Tibial artery (tissue), 4 donors: ENCODE results near the gene RAB1A.

ENCODE experiments used
- DNase-seq, 2 donors: peaks; one replicate each; pipeline ENCODE4 v3.0.0-alpha.2; 2019
- H3K27ac ChIP-seq, 2 donors: fragments of 200-600 bp; sonication (generic) in 1 of 2; 1 replicate in 1 of 2; 2 replicates in 1 of 2; pipeline ENCODE4 v1.5.1; 2018 to 2019; ENCODE audit warnings: mild to moderate bottlenecking in 1 of 2
- H3K27me3 ChIP-seq, 2 donors: fragments of 200-600 bp; sonication (generic) in 1 of 2; one replicate each; pipeline versions ENCODE4 v1.5.1 to v1.6.0; 2016 to 2019
- H3K36me3 ChIP-seq, 3 donors: fragments of 200-600 bp; sonication (generic) in 2 of 3; one replicate each; pipeline ENCODE4 v1.5.1; 2016 to 2019; ENCODE audit warnings: mild to moderate bottlenecking in 2 of 3
- H3K4me1 ChIP-seq, 4 donors: fragments of 200-600 bp; sonication (generic) in 2 of 4; 1 replicate in 3 of 4; 2 replicates in 1 of 4; pipeline ENCODE4 v1.5.1; 2016 to 2019
- H3K4me3 ChIP-seq, 2 donors: fragments of 200-600 bp; sonication (generic) in 1 of 2; 1 replicate in 1 of 2; 2 replicates in 1 of 2; pipeline ENCODE4 v1.5.1; 2018 to 2019; ENCODE audit warnings: mild to moderate bottlenecking in 2 of 2
- H3K9me3 ChIP-seq, 3 donors: fragments of 200-600 bp; sonication (generic) in 1 of 3; one replicate each; pipeline ENCODE4 v1.5.1; 2016 to 2019
- intact Hi-C: fragments of 100-400 bp; cut with DNase I; formaldehyde crosslinking; loops from one replicate; pipeline ENCODE4 v1.15.0; 2023; ENCODE audit warnings: low total_unique reads
- TF ChIP-seq, protein P1 (sequence below), 2 experiments: fragments of 200-600 bp in 1 of 2; fragments of 450-650 bp in 1 of 2; IDR thresholded peaks; one replicate each; pipeline ENCODE4 v1.5.1; 2017 to 2019; ENCODE audit warnings: antibody characterized with exemption in 2 of 2, mild to moderate bottlenecking in 1 of 2, moderate library complexity in 1 of 2

The RAB1A gene

DNA sequence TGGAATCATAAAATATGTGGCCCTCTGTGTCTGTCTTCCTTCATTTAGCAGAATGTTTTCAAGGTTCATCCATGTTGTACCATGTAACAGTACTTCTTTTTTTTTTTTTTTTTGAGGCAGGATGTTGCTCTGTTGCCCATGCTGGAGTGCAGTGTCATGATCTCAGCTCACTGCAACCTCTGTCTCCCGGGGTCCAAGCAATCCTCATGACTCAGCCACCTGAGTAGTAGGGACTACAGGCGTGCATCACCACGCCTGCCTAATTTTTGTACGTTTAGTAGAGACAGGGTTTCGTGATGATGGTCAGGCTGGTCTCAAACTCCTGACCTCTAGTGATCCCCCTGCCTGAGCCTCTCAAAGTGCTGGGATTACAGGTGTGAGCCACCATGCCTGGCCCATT is 31.2 kb downstream of the RAB1A start:
- Histone ChIP-seq H3K27me3 (no peaks in the 10 kb centered on the region), H3K9me3 (no peaks in the 10 kb centered on the region), H3K4me1 (peaks cover 0 to 27% (median 12%) of the 10 kb centered on the region in 4 donors), H3K4me3 (no peak overlapping the region), H3K27ac (no peak overlapping the region), H3K36me3 (peaks cover 29 to 61% (median 48%) of the 10 kb centered on the region in 3 donors)
- no peak for DNase-seq
- intact Hi-C loops = no loop called here
- TF ChIP-seq, protein P1, sequence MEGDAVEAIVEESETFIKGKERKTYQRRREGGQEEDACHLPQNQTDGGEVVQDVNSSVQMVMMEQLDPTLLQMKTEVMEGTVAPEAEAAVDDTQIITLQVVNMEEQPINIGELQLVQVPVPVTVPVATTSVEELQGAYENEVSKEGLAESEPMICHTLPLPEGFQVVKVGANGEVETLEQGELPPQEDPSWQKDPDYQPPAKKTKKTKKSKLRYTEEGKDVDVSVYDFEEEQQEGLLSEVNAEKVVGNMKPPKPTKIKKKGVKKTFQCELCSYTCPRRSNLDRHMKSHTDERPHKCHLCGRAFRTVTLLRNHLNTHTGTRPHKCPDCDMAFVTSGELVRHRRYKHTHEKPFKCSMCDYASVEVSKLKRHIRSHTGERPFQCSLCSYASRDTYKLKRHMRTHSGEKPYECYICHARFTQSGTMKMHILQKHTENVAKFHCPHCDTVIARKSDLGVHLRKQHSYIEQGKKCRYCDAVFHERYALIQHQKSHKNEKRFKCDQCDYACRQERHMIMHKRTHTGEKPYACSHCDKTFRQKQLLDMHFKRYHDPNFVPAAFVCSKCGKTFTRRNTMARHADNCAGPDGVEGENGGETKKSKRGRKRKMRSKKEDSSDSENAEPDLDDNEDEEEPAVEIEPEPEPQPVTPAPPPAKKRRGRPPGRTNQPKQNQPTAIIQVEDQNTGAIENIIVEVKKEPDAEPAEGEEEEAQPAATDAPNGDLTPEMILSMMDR (IDR thresholded peaks at IDR 0.05) = no peak

GRCh38 chr2:65097844-65098243 is 32.1 kb downstream of the RAB1A start:
- Histone ChIP-seq H3K27me3 (no peaks in the 10 kb centered on the region), H3K4me1 (peaks cover 0 to 18% (median 8%) of the 10 kb centered on the region in 4 donors), H3K36me3 (peaks cover 30 to 62% (median 53%) of the 10 kb centered on the region in 3 donors), H3K4me3 (no peak overlapping the region), H3K27ac (no peak overlapping the region), H3K9me3 (no peaks in the 10 kb centered on the region)
- intact Hi-C loops = no loop called here
- DNase-seq = no peak
- TF ChIP-seq, protein P1 (IDR thresholded peaks at IDR 0.05) = no peak

DNA sequence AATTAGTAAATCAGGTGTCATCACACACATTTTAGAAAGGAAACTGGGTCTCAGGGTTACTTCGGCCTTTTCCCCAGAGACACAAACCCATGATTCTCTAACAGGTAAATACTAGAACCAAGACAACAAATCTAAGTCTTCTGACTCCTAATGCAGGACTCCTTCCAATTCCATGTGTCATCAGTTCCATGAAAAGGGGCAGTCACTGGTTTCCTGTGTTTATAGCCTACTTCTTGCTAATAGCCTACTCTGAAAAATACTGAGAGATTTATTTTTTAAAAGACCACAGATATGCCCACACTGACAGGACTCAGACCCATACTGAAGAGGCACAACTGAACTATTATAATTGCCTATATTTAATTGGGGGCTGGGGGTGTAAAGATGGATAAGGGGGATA is 33.0 kb downstream of the RAB1A start:
- Histone ChIP-seq H3K4me1 (peaks cover 0 to 10% (median 2%) of the 10 kb centered on the region in 4 donors), H3K27me3 (no peaks in the 10 kb centered on the region), H3K4me3 (no peak overlapping the region), H3K27ac (no peak overlapping the region), H3K9me3 (no peaks in the 10 kb centered on the region), H3K36me3 (peaks cover 30 to 63% (median 60%) of the 10 kb centered on the region in 3 donors)
- no peak for DNase-seq
- TF ChIP-seq, protein P1 (IDR thresholded peaks at IDR 0.05) = no peak
- intact Hi-C loops = no loop called here

DNA sequence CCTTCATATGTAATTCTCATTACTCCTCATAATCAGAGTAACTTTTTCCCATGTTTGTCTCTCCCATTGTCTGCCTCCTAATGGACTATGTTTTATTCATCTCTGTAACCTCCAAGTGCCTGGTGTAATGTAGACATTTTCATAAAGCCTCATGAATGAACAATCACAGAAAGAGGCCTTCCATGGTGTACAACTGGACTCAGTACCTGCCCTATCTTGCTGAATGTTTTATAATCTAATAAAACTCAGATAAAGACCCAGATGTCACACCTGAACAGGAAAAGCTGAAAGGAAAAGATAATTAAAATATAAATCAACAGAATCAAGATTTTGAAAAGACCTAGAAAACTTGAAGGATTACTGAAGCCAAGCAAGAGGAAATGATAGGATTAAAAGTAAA is 36.7 kb downstream of the RAB1A start:
- no peak overlapping the region for H3K27ac ChIP-seq
- no peak for DNase-seq
- H3K36me3 ChIP-seq = peaks cover 32 to 74% (median 44%) of the 10 kb centered on the region in 3 donors
- no peaks in the 10 kb centered on the region for H3K27me3 ChIP-seq
- no peaks in the 10 kb centered on the region for H3K9me3 ChIP-seq
- H3K4me3 ChIP-seq = no peak overlapping the region
- TF ChIP-seq, protein P1 (IDR thresholded peaks at IDR 0.05) = no peak
- H3K4me1 ChIP-seq = peaks cover 0 to 29% (median 4%) of the 10 kb centered on the region in 4 donors
- intact Hi-C loops = no loop called here

DNA sequence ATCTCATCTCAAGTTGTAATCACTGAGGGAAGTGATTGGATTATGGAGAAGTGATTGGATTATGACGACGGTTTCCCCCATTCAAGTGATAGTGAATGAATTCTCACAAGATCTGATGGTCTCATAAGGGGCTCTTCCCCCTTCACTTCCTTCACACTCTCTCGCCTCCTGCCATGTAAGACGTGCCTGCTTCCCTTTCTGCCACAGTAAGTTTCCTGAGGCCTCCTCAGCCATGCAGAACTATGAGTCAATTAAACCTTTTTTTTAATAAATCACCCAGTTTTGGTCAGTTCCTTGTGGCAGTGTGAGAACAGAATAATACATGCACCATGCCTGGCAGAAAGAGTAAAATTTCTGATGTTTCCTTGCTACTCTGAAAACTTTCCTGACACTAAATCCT is 37.1 kb downstream of the RAB1A start:
- Histone ChIP-seq H3K4me3 (no peak overlapping the region), H3K27ac (no peak overlapping the region), H3K4me1 (peaks cover 0 to 34% (median 4%) of the 10 kb centered on the region in 4 donors), H3K9me3 (no peaks in the 10 kb centered on the region), H3K36me3 (peaks cover 37 to 77% (median 47%) of the 10 kb centered on the region in 3 donors), H3K27me3 (no peaks in the 10 kb centered on the region)
- intact Hi-C loops = no loop called here
- TF ChIP-seq, protein P1 (IDR thresholded peaks at IDR 0.05) = no peak
- no peak for DNase-seq

DNA sequence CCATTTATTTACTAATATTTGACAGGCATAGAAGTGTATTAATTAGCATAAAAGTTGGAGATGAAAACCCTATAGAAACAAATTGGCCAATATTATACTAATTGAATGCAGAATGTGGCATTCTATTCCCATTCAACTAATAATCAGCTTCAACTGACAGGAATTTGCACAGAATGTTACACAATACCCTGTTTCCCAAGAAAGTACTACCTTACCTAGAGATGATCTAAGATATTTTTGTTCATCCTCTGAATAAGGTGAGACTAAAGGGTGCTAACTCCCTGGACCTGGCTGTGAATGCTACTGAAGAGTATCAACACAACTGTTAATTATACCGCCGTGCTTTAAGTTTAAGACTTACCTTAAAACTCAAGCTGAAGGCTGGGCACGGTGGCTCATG is 44.8 kb downstream of the RAB1A start:
- TF ChIP-seq, protein P1 (IDR thresholded peaks at IDR 0.05) = no peak
- Histone ChIP-seq H3K4me1 (peaks cover 0 to 29% (median 7%) of the 10 kb centered on the region in 4 donors), H3K36me3 (peaks cover 67 to 93% (median 75%) of the 10 kb centered on the region in 3 donors), H3K27me3 (no peaks in the 10 kb centered on the region), H3K4me3 (no peak overlapping the region), H3K9me3 (no peaks in the 10 kb centered on the region), H3K27ac (no peak overlapping the region)
- DNase-seq = no peak
- intact Hi-C loops = no loop called here
